Ectodermal cell (in vitro differentiated cells): ENCODE measurements around the gene TPSAB1. TPM values are rescaled to one million over a fixed set of nuclear protein-coding genes. Genes with fewer than 3 reads are reported as not detected.
"Not testable (repeated sequence)": the region's sequence is repeated elsewhere in the genome, so short reads cannot be mapped to it uniquely, and the experiment has no call there.

Experiments
- H3K27ac ChIP-seq: 2 replicates; pipeline ENCODE4 v1.7.0; 2013; ENCODE audit warnings: mild to moderate bottlenecking, low read depth, low read length; ENCODE audit not compliant: insufficient read depth, poor library complexity, severe bottlenecking
- H3K27me3 ChIP-seq: 2 replicates; pipeline ENCODE4 v1.7.0; 2013; ENCODE audit warnings: mild to moderate bottlenecking, low read length; ENCODE audit not compliant: insufficient read depth, control insufficient read depth, poor library complexity, severe bottlenecking
- H3K36me3 ChIP-seq: one replicate; pipeline ENCODE4 v1.7.0; 2013; ENCODE audit warnings: low read length; ENCODE audit not compliant: control insufficient read depth, insufficient read depth
- H3K4me1 ChIP-seq: one replicate; pipeline ENCODE4 v1.7.0; 2013; ENCODE audit warnings: low read length; ENCODE audit not compliant: control insufficient read depth, insufficient read depth
- H3K4me3 ChIP-seq: 2 replicates; pipeline ENCODE4 v1.7.0; 2013; ENCODE audit warnings: low read depth, low read length, control low read depth; ENCODE audit not compliant: insufficient read depth
- H3K9me3 ChIP-seq: 2 replicates; pipeline ENCODE4 v1.7.0; 2013; ENCODE audit warnings: mild to moderate bottlenecking, low read length, moderate library complexity; ENCODE audit not compliant: control insufficient read depth
- WGBS, 2 experiments: methylation state at CpG; one replicate each; pipeline ENCODE4 v1.1.7; 2013; ENCODE audit warnings: missing lambda C conversion rate in 2 of 2; 5-methylcytosine and 5-hydroxymethylcytosine counted together
- polyA plus RNA-seq, 4 experiments: library from polyadenylated mRNA; stranded (reverse); fragments of 50-300 nt; gene quantifications; one replicate each; pipeline ENCODE4 v1.2.3, GENCODE V29; 2013

The TPSAB1 gene
- not detected for polyA plus RNA-seq (2013, experiment 1 of 4)
- not detected for polyA plus RNA-seq (2013, experiment 2 of 4)
- not detected for polyA plus RNA-seq (2013, experiment 3 of 4)
- polyA plus RNA-seq (2013, experiment 4 of 4): not detected

DNA sequence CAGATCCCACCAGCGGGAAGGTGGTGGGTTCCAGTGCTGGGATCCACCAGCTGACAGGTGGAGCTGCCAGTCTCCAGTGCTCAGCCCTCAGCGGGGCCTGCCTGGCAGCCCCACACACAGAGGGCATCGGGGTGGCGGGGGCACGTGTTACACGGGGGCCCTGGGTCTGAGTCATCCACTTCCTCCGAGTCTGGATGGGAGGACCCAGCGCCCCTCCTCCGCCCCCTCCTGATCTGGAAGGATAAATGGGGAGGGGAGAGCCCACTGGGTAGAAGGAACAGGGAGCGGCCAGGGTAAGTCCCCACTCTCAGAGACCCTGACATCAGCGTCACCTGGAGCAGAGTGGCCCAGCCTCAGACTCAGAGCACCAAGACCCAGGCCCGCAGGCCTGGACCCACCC is at the start of gene TPSAB1:
Gene TPSAB1 (plus strand): TSS at position 270 of the 400 bp plus-strand sequence. CDS start 234 bp downstream, outside the sequence.
- not testable (repeated sequence) for H3K9me3 ChIP-seq, H3K27me3 ChIP-seq, H3K36me3 ChIP-seq, H3K4me1 ChIP-seq, H3K27ac ChIP-seq, H3K4me3 ChIP-seq
- 63 to 83% methylated on average over 4 of the region's 12 CpGs for WGBS, 2 experiments

GRCh38 chr16:1190789-1191188 is 49.7 kb upstream of the TPSAB1 start:
- H3K27ac ChIP-seq, H3K36me3 ChIP-seq, H3K27me3 ChIP-seq, H3K4me3 ChIP-seq, H3K4me1 ChIP-seq, H3K9me3 ChIP-seq: not testable (repeated sequence)
- WGBS, 2 experiments: 93 to 94% methylated on average over 11 of the region's 11 CpGs

- Histone ChIP-seq H3K9me3 (no peaks in the 10 kb centered on the region), H3K4me1 (peaks cover 6% of the 10 kb centered on the region), H3K27me3 (no peaks in the 10 kb centered on the region), H3K4me3 (no peak overlapping the region), H3K27ac (no peak overlapping the region), H3K36me3 (no peaks in the 10 kb centered on the region)
- WGBS, 2 experiments: 91 to 95% methylated on average over 9 of the region's 9 CpGs
These were observed 48.0 kb upstream of the TPSAB1 start for GRCh38 chr16:1192384-1193073.

DNA sequence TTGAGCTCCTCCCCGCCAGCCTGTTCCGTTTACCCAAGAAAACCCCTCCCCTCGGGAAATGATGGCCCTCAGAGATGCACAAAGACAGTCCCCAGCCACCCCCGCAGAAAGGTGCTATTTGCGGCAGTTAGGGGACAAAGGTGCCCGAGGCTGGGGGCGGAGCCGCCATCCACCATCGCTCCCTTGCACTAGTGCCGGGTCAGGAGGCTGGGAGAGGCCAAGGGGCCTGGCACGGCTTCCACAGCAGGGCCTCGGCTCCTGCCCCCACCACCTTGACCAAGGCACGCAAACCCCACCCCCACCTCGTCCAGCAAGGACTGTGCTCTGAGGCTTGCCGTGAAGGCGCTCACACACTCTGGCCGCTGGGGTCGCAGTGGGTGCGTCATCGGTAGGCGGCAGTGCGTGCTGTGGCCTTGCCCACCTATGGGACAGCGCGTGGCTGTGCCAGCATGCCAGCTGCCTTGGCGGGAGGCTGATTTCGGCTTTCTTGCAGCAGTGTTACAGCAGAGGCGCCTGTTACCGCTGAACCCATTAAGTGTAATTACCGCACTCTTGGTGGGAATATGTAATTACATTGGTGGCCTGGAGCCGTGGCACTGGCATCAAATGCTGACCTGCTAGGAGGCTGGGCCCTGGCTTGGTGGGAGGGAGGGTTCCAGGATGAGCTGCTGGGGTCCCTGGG is 47.2 kb upstream of the TPSAB1 start:
- no peak overlapping the region for H3K27ac ChIP-seq
- H3K4me3 ChIP-seq: no peak overlapping the region
- H3K36me3 ChIP-seq: no peaks in the 10 kb centered on the region
- WGBS, 2 experiments: 88 to 89% methylated on average over 30 of the region's 30 CpGs
- peaks cover 6% of the 10 kb centered on the region for H3K4me1 ChIP-seq
- H3K27me3 ChIP-seq: no peaks in the 10 kb centered on the region
- no peaks in the 10 kb centered on the region for H3K9me3 ChIP-seq

GRCh38 chr16:1193825-1194581 is 46.5 kb upstream of the TPSAB1 start:
- H3K9me3 ChIP-seq: no peaks in the 10 kb centered on the region
- H3K4me1 ChIP-seq: peaks cover 6% of the 10 kb centered on the region
- H3K27ac ChIP-seq: no peak overlapping the region
- no peaks in the 10 kb centered on the region for H3K36me3 ChIP-seq
- H3K4me3 ChIP-seq: no peak overlapping the region
- no peaks in the 10 kb centered on the region for H3K27me3 ChIP-seq
- WGBS, 2 experiments: 86 to 87% methylated on average over 29 of the region's 29 CpGs

DNA sequence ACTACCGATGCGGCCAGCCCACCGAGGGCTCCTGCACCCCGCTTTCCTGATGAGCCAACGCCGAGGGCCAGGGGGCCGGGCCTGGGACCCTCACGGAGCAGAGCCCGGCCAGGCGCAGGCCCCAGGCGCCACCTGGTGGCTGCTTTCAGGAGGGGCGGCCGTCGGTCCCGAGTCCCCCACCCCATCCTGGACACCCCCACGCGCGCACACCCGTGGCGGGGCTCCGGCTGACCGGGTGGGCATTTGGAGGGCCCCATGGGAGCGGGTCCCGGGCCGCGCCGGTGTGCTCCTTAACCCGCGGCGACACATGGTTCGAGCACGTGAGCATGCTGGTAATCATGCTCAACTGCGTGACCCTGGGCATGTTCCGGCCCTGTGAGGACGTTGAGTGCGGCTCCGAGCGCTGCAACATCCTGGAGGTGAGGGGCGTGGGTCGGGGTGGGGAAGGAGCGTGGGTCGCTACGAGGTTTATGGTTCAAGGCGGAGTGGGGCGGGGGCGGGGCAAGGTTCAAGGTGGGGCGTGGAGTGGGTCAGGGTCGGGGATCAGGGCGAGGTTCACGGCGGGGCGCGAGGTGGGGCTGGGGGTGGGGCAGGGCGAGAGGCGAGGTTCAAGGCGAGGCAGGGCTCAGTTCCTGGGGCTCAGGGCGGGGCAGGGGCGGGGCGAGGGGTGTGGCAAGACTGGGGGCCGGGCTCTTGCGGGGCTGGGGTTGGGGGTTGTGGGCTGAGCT is 45.7 kb upstream of the TPSAB1 start:
- no peaks in the 10 kb centered on the region for H3K27me3 ChIP-seq
- H3K4me3 ChIP-seq: no peak overlapping the region
- WGBS, 2 experiments: 71% methylated on average over 61 of the region's 61 CpGs
- H3K4me1 ChIP-seq: peaks cover 6% of the 10 kb centered on the region
- H3K36me3 ChIP-seq: no peaks in the 10 kb centered on the region
- no peak overlapping the region for H3K27ac ChIP-seq
- H3K9me3 ChIP-seq: no peaks in the 10 kb centered on the region

DNA sequence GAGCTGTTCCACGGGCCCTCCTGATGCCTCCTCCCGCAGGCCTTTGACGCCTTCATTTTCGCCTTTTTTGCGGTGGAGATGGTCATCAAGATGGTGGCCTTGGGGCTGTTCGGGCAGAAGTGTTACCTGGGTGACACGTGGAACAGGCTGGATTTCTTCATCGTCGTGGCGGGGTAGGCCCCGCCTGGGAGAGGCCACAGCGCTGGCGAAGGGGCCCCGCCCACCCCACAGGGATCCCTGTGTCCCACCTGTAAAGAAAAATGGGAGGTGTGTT is 45.2 kb upstream of the TPSAB1 start:
- H3K4me3 ChIP-seq: no peak overlapping the region
- no peaks in the 10 kb centered on the region for H3K27me3 ChIP-seq
- H3K9me3 ChIP-seq: no peaks in the 10 kb centered on the region
- H3K4me1 ChIP-seq: peaks cover 6% of the 10 kb centered on the region
- 90 to 92% methylated on average over 14 of the region's 14 CpGs for WGBS, 2 experiments
- no peaks in the 10 kb centered on the region for H3K36me3 ChIP-seq
- no peak overlapping the region for H3K27ac ChIP-seq

DNA sequence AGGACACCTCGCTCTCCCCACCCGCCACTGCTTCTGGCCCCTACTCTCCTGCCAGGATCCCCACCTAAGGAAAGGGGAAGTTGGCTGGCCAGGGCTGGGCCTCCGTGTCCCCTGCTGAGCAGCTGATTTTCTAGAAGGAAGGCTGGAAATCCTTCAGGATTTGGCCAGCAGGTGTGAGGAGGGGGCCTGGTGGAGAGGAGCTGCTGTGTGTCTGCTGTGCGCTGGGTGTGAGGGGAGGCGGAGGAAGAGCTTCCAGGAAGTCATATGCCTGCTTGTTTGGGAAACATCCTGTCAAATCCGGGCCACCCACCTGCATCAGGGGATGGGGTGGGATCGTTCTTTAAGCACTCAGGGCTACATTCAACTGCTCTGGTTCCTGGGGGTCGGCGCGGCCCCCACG is 44.0 kb upstream of the TPSAB1 start:
- no peaks in the 10 kb centered on the region for H3K9me3 ChIP-seq
- WGBS, 2 experiments: 91% methylated on average over 11 of the region's 11 CpGs
- no peaks in the 10 kb centered on the region for H3K36me3 ChIP-seq
- no peak overlapping the region for H3K4me3 ChIP-seq
- H3K27me3 ChIP-seq: no peaks in the 10 kb centered on the region
- H3K4me1 ChIP-seq: peaks cover 6% of the 10 kb centered on the region
- no peak overlapping the region for H3K27ac ChIP-seq

DNA sequence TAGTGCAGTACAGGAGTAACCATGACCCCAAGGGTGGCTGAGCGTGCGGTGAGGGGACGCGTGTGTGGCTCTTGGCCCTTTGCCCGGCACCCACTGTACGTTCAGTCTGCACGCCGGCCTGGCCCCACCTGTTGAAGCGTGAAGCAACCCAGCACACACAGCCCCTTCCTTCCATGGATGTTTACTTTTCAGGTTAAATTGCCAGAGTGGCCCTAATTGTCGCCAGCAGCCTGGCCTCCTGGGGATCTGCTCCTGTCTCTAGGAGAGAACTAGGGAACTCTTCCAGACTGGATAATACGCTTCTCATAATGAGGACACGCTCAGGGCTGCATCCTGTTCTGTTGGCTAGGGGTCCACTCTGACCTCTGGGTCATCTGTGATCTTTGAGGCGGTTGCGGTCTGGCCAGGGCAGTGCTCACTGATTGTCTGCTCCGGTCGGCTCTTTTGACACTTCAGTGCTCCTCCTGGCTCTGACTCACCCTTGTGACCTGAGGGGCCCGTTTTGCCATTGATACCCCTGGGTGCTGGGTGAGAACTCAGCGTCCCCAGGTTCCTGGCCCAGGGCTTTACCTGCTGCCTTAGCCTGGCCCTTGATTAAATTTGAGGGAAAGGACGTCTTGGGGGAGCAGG is 43.2 kb upstream of the TPSAB1 start:
- Histone ChIP-seq H3K4me1 (peaks cover 6% of the 10 kb centered on the region), H3K27ac (no peak overlapping the region), H3K27me3 (no peaks in the 10 kb centered on the region), H3K9me3 (no peaks in the 10 kb centered on the region), H3K4me3 (no peak overlapping the region), H3K36me3 (no peaks in the 10 kb centered on the region)
- 94 to 95% methylated on average over 19 of the region's 19 CpGs for WGBS, 2 experiments
